H1 (cell line): ENCODE measurements around the gene TBX15. TPM values are rescaled to one million over a fixed set of nuclear protein-coding genes. Genes with fewer than 3 reads are reported as not detected.

Experiments used
- CTCF ChIA-PET: fragments of 300-600 bp; sonication (Branson Sonifier 250); formaldehyde crosslinking; loops from one replicate; lab custom pipeline; 2021; ENCODE audit not compliant: partially characterized antibody; lab: Charles Lee
- POLR2A ChIA-PET: fragments of 300-600 bp; sonication (Branson Sonifier 250); formaldehyde crosslinking; loops from one replicate; lab custom pipeline; 2021; ENCODE audit warnings: inconsistent platforms; ENCODE audit not compliant: partially characterized antibody; lab: Charles Lee
- DNase-seq, 2 experiments: peaks; one replicate each; pipeline versions ENCODE4 v3.0.0 to v3.0.0-alpha.2; 2010 to 2022; ENCODE audit warnings: low spot score in 2 of 2, low read depth in 1 of 2, mixed read lengths in 1 of 2
- FAIRE-seq: peaks from 2 replicates; lab custom pipeline; 2011; peaks lifted over from hg19 to GRCh38; lab: Jason Lieb, UNC
- H2AFZ ChIP-seq: 2 replicates; pipeline ENCODE4 v1.8.1; 2012; ENCODE audit warnings: low read length, inconsistent platforms
- H2AK5ac ChIP-seq: 2 replicates; pipeline ENCODE4 v1.6.1; 2013; ENCODE audit warnings: low read depth, low read length
- H2BK120ac ChIP-seq: replicated peaks from 2 replicates; pipeline ENCODE3; 2013; ENCODE audit warnings: low read depth, low read length, inconsistent platforms
- H2BK12ac ChIP-seq: 2 replicates; pipeline ENCODE4 v1.6.1; 2013; ENCODE audit warnings: low read depth, low read length
- H2BK15ac ChIP-seq: 2 replicates; pipeline ENCODE4 v1.6.1; 2013; ENCODE audit warnings: low read length
- H2BK20ac ChIP-seq: 2 replicates; pipeline ENCODE4 v1.6.1; 2013; ENCODE audit warnings: low read length
- H2BK5ac ChIP-seq: 2 replicates; pipeline ENCODE4 v1.6.1; 2013; ENCODE audit warnings: low read depth, low read length
- H3K14ac ChIP-seq: 2 replicates; pipeline ENCODE4 v1.6.1; 2013; ENCODE audit warnings: inconsistent platforms; ENCODE audit not compliant: insufficient read length
- H3K18ac ChIP-seq: 2 replicates; pipeline ENCODE4 v1.6.1; 2013; ENCODE audit warnings: low read length; ENCODE audit errors: extremely low read depth
- H3K23ac ChIP-seq: 2 replicates; pipeline ENCODE4 v1.6.1; 2013; ENCODE audit warnings: inconsistent platforms; ENCODE audit not compliant: insufficient read length
- H3K23me2 ChIP-seq: 2 replicates; pipeline ENCODE4 v1.6.1; 2013; ENCODE audit warnings: low read depth, low read length
- H3K27ac ChIP-seq: 2 replicates; pipeline ENCODE4 v1.6.1; 2011; ENCODE audit warnings: low read depth, low read length, inconsistent platforms
- H3K27me3 ChIP-seq, 4 experiments: replicated peaks in 1 of 4; 1 replicate in 1 of 4; 2 replicates in 3 of 4; pipeline versions ENCODE4 v1.6.1 to v1.8.1; 2011 to 2013; ENCODE audit warnings: low read length in 3 of 4, mild to moderate bottlenecking in 3 of 4, inconsistent platforms in 2 of 4, mixed read lengths in 2 of 4, moderate library complexity in 1 of 4; ENCODE audit not compliant: control insufficient read depth in 3 of 4, insufficient read depth in 3 of 4; ENCODE audit errors: extremely low read depth in 1 of 4
- H3K36me3 ChIP-seq, 4 experiments: 2 replicates each; pipeline versions ENCODE4 v1.6.1 to v1.8.1; 2011 to 2013; ENCODE audit warnings: mild to moderate bottlenecking in 4 of 4, low read length in 3 of 4, moderate library complexity in 2 of 4, control low read depth in 1 of 4, inconsistent platforms in 1 of 4; ENCODE audit not compliant: insufficient read depth in 4 of 4, control insufficient read depth in 2 of 4
- H3K4ac ChIP-seq: replicated peaks from 2 replicates; pipeline ENCODE3; 2013; ENCODE audit warnings: low read length, low read depth, mixed read lengths, inconsistent platforms; ENCODE audit not compliant: insufficient read length
- H3K4me1 ChIP-seq, 4 experiments: replicated peaks in 1 of 4; 1 replicate in 1 of 4; 2 replicates in 3 of 4; pipeline versions ENCODE4 v1.6.1 to v1.8.1; 2011 to 2013; ENCODE audit warnings: low read length in 3 of 4, inconsistent platforms in 2 of 4, mixed read lengths in 1 of 4; ENCODE audit not compliant: insufficient read depth in 4 of 4, control insufficient read depth in 3 of 4
- H3K4me2 ChIP-seq, 2 experiments: 2 replicates each; pipeline versions ENCODE4 v1.6.1 to v1.8.1; 2011 to 2013; ENCODE audit warnings: low read depth in 2 of 2, low read length in 2 of 2, control low read depth in 1 of 2, inconsistent platforms in 1 of 2, mild to moderate bottlenecking in 1 of 2; ENCODE audit not compliant: insufficient read depth in 1 of 2
- H3K4me3 ChIP-seq, 4 experiments: fragments of 200-600, 300-600 bp in 1 of 4; sonication (generic), shearing (Covaris generic), sonication (Bioruptor Twin) in 1 of 4; 2 replicates each; pipeline versions ENCODE4 v1.5.1 to v1.8.1; 2011 to 2016; ENCODE audit warnings: low read length in 4 of 4, low read depth in 3 of 4, control low read depth in 2 of 4, inconsistent platforms in 2 of 4, mild to moderate bottlenecking in 2 of 4, mixed read lengths in 1 of 4, moderate library complexity in 1 of 4; ENCODE audit not compliant: insufficient read depth in 2 of 4; ENCODE audit errors: extremely low read depth in 1 of 4
- H3K56ac ChIP-seq: replicated peaks from 2 replicates; pipeline ENCODE3; 2013; ENCODE audit warnings: low read depth, mild to moderate bottlenecking, mixed read lengths, low read length, inconsistent platforms; ENCODE audit not compliant: insufficient read length
- H3K79me1 ChIP-seq: 2 replicates; pipeline ENCODE4 v1.6.1; 2013; ENCODE audit warnings: low read depth, low read length, control low read depth
- H3K79me2 ChIP-seq, 2 experiments: 2 replicates each; pipeline versions ENCODE4 v1.6.1 to v1.8.1; 2012 to 2013; ENCODE audit warnings: low read length in 2 of 2, mild to moderate bottlenecking in 2 of 2, inconsistent platforms in 1 of 2; ENCODE audit not compliant: insufficient read depth in 2 of 2, control insufficient read depth in 1 of 2
- H3K9ac ChIP-seq, 4 experiments: replicated peaks in 1 of 4; 1 replicate in 1 of 4; 2 replicates in 3 of 4; pipeline versions ENCODE4 v1.6.1 to v1.8.1; 2011 to 2013; ENCODE audit warnings: low read depth in 3 of 4, low read length in 3 of 4, control low read depth in 2 of 4, mild to moderate bottlenecking in 2 of 4, moderate library complexity in 2 of 4, inconsistent platforms in 1 of 4; ENCODE audit errors: extremely low read depth in 1 of 4
- H3K9me3 ChIP-seq, 2 experiments: 2 replicates each; pipeline versions ENCODE4 v1.6.1 to v1.8.1; 2012 to 2013; ENCODE audit warnings: mild to moderate bottlenecking in 2 of 2, moderate library complexity in 2 of 2, control low read depth in 1 of 2, inconsistent platforms in 1 of 2, low read depth in 1 of 2, low read length in 1 of 2, mixed read lengths in 1 of 2; ENCODE audit not compliant: insufficient read depth in 2 of 2
- H4K20me1 ChIP-seq, 2 experiments: replicated peaks in 1 of 2; 2 replicates each; pipeline versions ENCODE3 to v1.8.1; 2011 to 2013; ENCODE audit warnings: inconsistent platforms in 2 of 2, low read length in 2 of 2, mild to moderate bottlenecking in 1 of 2; ENCODE audit not compliant: insufficient read depth in 2 of 2, control insufficient read depth in 1 of 2
- H4K5ac ChIP-seq: 2 replicates; pipeline ENCODE4 v1.6.1; 2013; ENCODE audit warnings: low read length, low read depth, mixed read lengths, inconsistent platforms; ENCODE audit not compliant: insufficient read length
- H4K8ac ChIP-seq: 2 replicates; pipeline ENCODE4 v1.8.0; 2013; ENCODE audit warnings: mild to moderate bottlenecking, moderate library complexity, low read length, inconsistent platforms; ENCODE audit not compliant: insufficient read depth; ENCODE audit errors: extremely low read depth
- H4K91ac ChIP-seq: replicated peaks from 2 replicates; pipeline ENCODE3; 2013; ENCODE audit warnings: low read length, mixed read lengths, inconsistent platforms; ENCODE audit not compliant: insufficient read length
- ATF2 ChIP-seq: IDR thresholded peaks from 2 replicates; pipeline ENCODE4 v1.6.1; 2012; ENCODE audit warnings: low read length, inconsistent platforms
- FOSL1 ChIP-seq: IDR thresholded peaks from 2 replicates; pipeline ENCODE4 v1.6.1; 2011; ENCODE audit warnings: mild to moderate bottlenecking, low read depth, low read length, moderate library complexity; ENCODE audit not compliant: insufficient read depth
- KDM5A ChIP-seq: fragments of 200-600 bp; IDR thresholded peaks from 2 replicates; pipeline ENCODE4 v1.7.1; 2012; ENCODE audit warnings: mild to moderate bottlenecking, low read length, inconsistent platforms, mixed read lengths
- RAD21 ChIP-seq, 2 experiments: IDR thresholded peaks in 1 of 2; conservative IDR thresholded peaks in 1 of 2; 2 replicates each; pipeline ENCODE4 v1.6.1; 2011; ENCODE audit warnings: low read depth in 2 of 2, low read length in 2 of 2, improper control_type of control experiment in 1 of 2, inconsistent platforms in 1 of 2, mild to moderate bottlenecking in 1 of 2, moderate library complexity in 1 of 2
- RNF2 ChIP-seq: fragments of 200-900, 300-1000 bp; sonication (generic); IDR thresholded peaks from 2 replicates; pipeline ENCODE4 v1.7.1; 2016; ENCODE audit warnings: borderline replicate concordance, low read depth, mild to moderate bottlenecking, antibody characterized with exemption, low read length; ENCODE audit not compliant: poor library complexity, severe bottlenecking; ENCODE audit errors: missing control alignments
- YY1 ChIP-seq: IDR thresholded peaks from 2 replicates; pipeline ENCODE4 v1.6.1; 2011; ENCODE audit warnings: low read depth, mild to moderate bottlenecking, low read length
- polyA plus RNA-seq, 7 experiments: library from polyadenylated mRNA; depleted of rRNA in 3 of 7; stranded (reverse) in 5 of 7; unstranded in 2 of 7; fragments of >200 nt in 5 of 7; fragments of 200-250 nt in 2 of 7; gene quantifications; 1 replicate in 5 of 7; 2 replicates in 1 of 7; 4 replicates in 1 of 7; pipeline versions ENCODE4 v1.2.1 to v1.2.3, GENCODE V29; 2011 to 2013; ENCODE audit warnings: missing spikeins in 2 of 7, mixed read lengths in 2 of 7
- total RNA-seq: library from RNA; stranded (reverse); fragmentation: NEBNext Ultra II Directional; extraction: Animal tissue kit (Norgen Biotek cat#: 25700); gene quantifications from 2 replicates; pipeline ENCODE4 v1.2.1, GENCODE V29; 2021

The TBX15 gene
- total and polyA plus RNA-seq, 2 of the 8 experiments (the other 6 are each of a cell fraction or from before 2014, with no cell fraction given) = 0.14 to 0.24 TPM

GRCh38 chr1:119034359-119034758 is 46.2 kb upstream of the TBX15 start:
- Histone ChIP-seq H3K23ac (no peak overlapping the region), H3K9ac (no peak overlapping the region), H3K27ac (no peak overlapping the region), H3K36me3 (no peaks in the 10 kb centered on the region), H3K18ac (no peak overlapping the region), H4K91ac (no peak overlapping the region), H3K56ac (no peak overlapping the region), H3K4me2 (no peak overlapping the region), H3K23me2 (no peaks in the 10 kb centered on the region), H3K27me3 (no peaks in the 10 kb centered on the region), H2AK5ac (no peak overlapping the region), H3K4ac (no peak overlapping the region), H3K79me1 (no peaks in the 10 kb centered on the region), H2BK20ac (no peak overlapping the region), H4K20me1 (no peaks in the 10 kb centered on the region), H4K8ac (no peak overlapping the region), H2BK5ac (no peak overlapping the region), H3K4me1 (no peaks in the 10 kb centered on the region), H4K5ac (no peak overlapping the region), H3K79me2 (no peaks in the 10 kb centered on the region), H2BK120ac (no peak overlapping the region), H2BK15ac (no peak overlapping the region), H2BK12ac (no peak overlapping the region), H3K4me3 (no peak overlapping the region), H2AFZ (no peak overlapping the region), H3K14ac (no peak overlapping the region), H3K9me3 (no peaks in the 10 kb centered on the region)
- ChIA-PET CTCF (interaction anchor here (0.9 kb wide), 1 partner anchor 880 kb away, joined by 3 read pairs; no protein-coding TSS in a partner anchor), POLR2A (no interaction called here)
- FAIRE-seq (no peak), DNase-seq (no peak)
- TF ChIP-seq KDM5A (no peak), RAD21 (IDR thresholded peaks at IDR 0.05 in 1 of 2, conservative IDR thresholded peaks at IDR 0.05 in 1 of 2; ENCODE audit: low read depth in 2 of 2, low read length in 2 of 2) (no peak), ATF2 (no peak), YY1 (no peak), RNF2 (no peak), FOSL1 (no peak)
